Keratinocyte (primary cell): ENCODE data around the gene APOF.

Experiments
- CTCF ChIP-seq, 3 experiments: IDR thresholded peaks in 1 of 3; conservative IDR thresholded peaks in 1 of 3; optimal IDR thresholded peaks in 1 of 3; 2 replicates in 2 of 3; 3 replicates in 1 of 3; pipeline versions ENCODE3 to v1.5.1; 2011; ENCODE audit warnings: low read length in 3 of 3, mild to moderate bottlenecking in 3 of 3, moderate library complexity in 2 of 3, control low read depth in 1 of 3, inconsistent platforms in 1 of 3; ENCODE audit not compliant: insufficient read depth in 2 of 3; ENCODE audit errors: extremely low read depth in 1 of 3
- EZH2 ChIP-seq: IDR thresholded peaks from one replicate; pipeline ENCODE4 v1.6.1; 2012; ENCODE audit warnings: inconsistent platforms, mild to moderate bottlenecking, low read length, moderate library complexity

- no peak for TF ChIP-seq CTCF (optimal IDR thresholded peaks at IDR 0.05 in 1 of 3, IDR thresholded peaks at IDR 0.05 in 1 of 3, conservative IDR thresholded peaks at IDR 0.05 in 1 of 3; ENCODE audit: extremely low read depth in 1 of 3, insufficient read depth in 2 of 3, low read length in 3 of 3)
- TF ChIP-seq EZH2, result no peak
Observed at GRCh38 chr12:56339158-56339422, 23.6 kb downstream of the APOF start.
